NCI-H524 treated with DMSO at 0.1 percent for 48 hours (cell line): Measurements from ENCODE around the gene ENPP6.

Experiments
- DNase-seq: peaks from one replicate; lab custom pipeline; 2025; lab: John Stamatoyannopoulos, UW

Gene ENPP6

GRCh38 chr4:184217634-184218033 is at the start of gene ENPP6:
Gene ENPP6 (minus strand): TSS chr4:184217873. CDS start chr4:184217819, 54 bp downstream.
- DNase-seq, result no peak

DNA sequence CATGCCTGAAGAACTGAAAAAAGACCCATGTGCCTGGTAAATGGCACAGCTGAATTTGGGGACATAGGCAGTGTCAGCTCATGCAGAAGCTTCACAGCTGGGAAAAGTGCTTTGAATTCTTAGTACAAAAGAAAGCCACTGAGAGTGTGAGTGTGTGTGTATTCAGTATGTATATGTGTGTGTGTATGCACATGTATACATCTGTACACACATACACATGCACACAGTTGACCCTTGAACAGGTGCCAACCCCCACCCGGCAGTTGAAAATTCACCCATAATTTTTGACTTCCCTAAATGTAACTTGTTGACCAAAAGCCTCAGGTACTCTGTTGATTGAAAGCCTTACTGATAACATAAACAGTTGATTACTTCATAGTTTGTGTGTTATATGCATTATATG is 49.5 kb upstream of the ENPP6 start:
- no peak for DNase-seq

GRCh38 chr4:184265546-184266351 is 48.1 kb upstream of the ENPP6 start:
- no peak for DNase-seq

- peak; percentile 40 for DNase-seq
Measured at GRCh38 chr4:184263910-184264732, 46.4 kb upstream of the ENPP6 start.

- DNase-seq, result no peak
Measured at GRCh38 chr4:184263461-184263860, 45.8 kb upstream of the ENPP6 start.

- no peak for DNase-seq
Measured at GRCh38 chr4:184262901-184263300, 45.2 kb upstream of the ENPP6 start.

GRCh38 chr4:184261246-184261645 is 43.6 kb upstream of the ENPP6 start:
- DNase-seq, result no peak

GRCh38 chr4:184259866-184260265 is 42.2 kb upstream of the ENPP6 start:
- no peak for DNase-seq

- DNase-seq, result no peak
Measured at GRCh38 chr4:184259081-184259480, 41.4 kb upstream of the ENPP6 start.

DNA sequence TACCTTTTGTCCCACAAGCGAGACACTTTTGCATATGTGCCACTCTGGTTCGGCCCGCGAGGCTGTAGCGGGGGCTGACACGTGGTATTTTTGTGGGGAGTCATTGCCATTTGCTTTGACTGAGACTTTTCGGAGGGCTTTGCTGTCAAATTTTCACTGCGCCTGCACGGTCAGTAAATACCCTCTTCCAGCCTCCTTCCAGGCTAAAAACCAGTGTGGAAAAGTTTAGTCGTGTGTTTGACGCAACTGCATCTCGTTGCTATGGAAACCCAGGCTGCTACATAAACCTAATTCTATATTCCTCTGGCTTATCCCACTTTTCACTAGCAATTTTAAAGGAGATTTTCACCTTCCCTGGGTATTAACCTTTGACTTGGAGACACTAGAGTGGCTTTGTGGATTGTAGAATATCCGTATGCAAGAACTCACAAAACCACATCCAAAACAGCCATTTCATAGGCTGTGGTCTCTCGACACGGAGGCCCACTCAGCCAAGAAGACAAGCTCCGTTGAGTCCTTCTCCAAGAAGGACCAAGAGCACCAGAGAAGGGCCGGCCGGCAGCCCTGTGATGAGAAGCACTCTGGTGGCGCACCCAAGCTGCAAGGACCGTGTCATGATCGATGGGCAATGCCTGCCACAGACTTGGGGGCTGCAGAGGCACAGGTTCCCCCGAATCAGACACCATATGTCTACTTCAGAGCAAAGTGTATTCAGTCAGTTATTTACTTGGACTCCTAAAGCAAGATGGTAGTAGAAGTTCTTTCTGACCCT is 38.4 kb upstream of the ENPP6 start:
- no peak for DNase-seq

DNA sequence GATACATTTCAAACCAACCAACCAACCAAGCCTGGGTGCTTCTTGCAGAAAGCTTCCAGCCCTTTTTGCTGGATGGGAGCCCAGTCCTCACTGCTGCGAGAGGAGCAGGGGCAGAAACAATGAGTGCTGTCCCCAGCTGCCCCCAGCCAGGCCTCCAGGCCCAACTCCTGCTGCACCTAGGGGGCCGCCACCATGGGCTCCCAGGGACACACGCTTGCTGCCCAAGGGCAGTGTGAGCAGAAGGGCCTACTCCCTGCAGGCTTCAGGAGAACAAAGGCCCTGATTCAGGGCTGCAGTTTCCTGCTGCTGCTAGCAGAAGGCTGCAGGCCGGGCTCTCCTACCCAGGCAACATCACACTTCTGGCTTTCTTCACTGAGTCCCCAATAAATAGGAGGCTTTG is 37.7 kb upstream of the ENPP6 start:
- no peak for DNase-seq

DNA sequence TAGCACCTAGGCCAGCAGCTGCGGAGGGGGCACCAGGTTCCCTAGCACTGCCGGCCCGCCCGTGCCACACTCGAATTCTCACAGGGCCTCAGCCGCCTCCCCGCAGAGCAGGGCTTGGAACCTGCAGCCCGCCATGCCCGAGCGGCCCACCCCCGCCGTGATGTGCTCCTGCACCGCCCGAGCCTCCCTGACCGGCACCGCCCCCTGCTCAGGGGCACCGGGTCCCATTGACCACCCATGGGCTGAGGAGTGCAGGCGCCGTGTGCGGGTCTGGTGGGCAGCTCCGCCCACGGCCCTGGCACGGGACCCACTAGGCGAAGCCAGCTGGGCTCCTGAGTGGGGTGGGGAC is 35.4 kb upstream of the ENPP6 start:
- DNase-seq, result no peak

- no peak for DNase-seq
Measured at GRCh38 chr4:184252136-184253071, 34.7 kb upstream of the ENPP6 start.

- no peak for DNase-seq
Measured at GRCh38 chr4:184251670-184251980, 34.0 kb upstream of the ENPP6 start.

DNA sequence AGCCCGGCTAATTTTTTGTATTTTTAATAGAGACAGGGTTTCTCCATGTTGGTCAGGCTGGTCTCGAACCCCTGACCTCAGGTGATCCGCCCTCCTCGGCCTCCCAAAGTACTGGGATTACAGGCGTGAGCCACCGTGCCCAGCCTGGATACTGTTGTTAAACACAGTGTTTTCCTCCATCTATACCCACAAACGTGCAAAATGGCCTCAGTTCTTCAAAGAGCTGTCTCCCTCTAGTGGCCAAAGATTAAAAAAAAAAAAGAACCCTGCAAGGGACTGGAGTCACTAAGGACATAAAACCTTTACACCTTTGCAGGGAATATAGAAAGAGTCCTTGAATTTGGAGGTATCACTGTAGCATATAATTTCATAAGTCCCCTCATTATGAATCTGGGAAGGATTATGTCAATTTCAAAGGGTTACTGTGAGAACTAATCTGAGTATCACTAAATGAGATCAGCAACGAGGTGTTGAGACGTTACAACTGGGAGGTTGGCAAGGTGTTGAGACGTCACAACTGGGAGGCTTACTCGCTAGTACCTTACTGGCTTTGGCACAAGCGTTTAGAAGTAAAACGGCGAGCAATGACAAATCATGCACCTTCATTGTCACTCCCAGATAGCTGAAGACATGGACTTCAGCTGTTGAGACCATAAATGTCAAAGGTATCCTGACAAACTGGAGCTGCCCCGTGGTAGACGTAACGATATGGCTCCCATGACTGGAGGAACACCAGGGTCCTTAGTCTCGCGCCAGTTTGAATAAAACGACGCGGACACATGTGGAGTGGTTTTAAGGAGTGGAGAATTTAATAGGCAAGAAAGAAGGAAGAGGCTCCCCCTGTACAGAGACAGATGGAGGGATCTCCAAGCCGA is 33.4 kb upstream of the ENPP6 start:
- peak; percentile 43 for DNase-seq

GRCh38 chr4:184248216-184248615 is 30.5 kb upstream of the ENPP6 start:
- DNase-seq, result no peak

- no peak for DNase-seq
Measured at GRCh38 chr4:184247421-184247820, 29.7 kb upstream of the ENPP6 start.

DNA sequence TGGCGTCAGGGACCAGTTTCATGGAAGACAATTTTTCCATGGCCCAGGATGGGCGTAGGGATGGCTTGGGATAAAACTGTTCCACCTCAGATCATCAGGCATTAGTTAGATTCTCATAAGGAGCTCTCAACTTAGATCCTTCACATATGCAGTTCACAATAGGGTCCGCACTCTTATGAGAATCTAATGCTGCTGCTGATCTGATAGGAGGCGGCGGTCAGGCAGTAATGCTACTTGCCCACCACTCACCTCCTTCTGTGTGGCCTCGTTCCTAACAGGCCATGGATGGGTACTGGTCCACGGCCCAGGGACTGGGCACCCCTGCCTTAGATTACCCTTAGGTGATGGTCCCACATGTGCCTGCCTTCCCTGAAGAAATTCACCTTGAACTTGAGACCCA is 28.8 kb upstream of the ENPP6 start:
- no peak for DNase-seq

DNA sequence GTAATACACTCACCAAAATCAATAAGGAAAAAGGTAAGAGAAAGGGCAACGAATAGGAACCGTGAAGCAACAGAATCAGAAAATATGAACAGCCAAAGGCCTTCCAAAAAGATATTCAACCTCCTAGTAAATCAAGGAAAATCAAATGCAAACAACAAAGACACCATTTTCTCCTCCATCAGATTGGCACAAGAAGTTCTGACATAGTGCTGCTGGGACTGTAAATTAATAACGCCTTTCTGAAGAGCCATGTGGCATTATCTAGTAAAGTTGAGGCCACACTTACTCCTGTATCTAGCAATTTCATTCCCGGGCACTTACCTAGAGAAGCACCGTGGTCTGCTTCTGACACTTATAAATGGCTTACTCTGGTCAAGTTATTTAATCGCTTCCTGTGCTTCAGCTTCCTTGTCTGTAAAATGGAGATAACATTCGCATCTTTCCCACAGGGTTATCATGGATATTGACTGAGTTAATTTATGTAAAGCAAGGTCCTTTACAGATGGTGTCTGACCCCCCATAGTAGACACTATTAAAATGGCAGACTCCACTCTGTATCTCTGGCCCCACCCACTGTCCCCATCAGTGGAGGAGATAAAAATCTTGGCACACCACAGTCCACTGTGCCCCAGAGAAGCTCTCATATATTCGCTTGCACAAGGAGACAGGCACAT is 20.5 kb upstream of the ENPP6 start:
- no peak for DNase-seq

GRCh38 chr4:184237612-184238011 is 19.9 kb upstream of the ENPP6 start:
- DNase-seq, result no peak
